B cell (primary cell): ENCODE results near the gene FBXW5. TPM values are rescaled to one million over a fixed set of nuclear protein-coding genes. Genes with fewer than 3 reads are reported as not detected.

ENCODE experiments used
- ATAC-seq: fragments of 200-7000 bp; cut with Tn5 transposase; one replicate; pipeline ENCODE4 v1.10.0; 2021; ENCODE audit warnings: low read depth, mild to moderate bottlenecking, moderate number of reproducible peaks, moderate library complexity
- CTCF ChIA-PET: fragments of 350-600 bp; sonication (Branson Sonifier 250); formaldehyde crosslinking; loops from one replicate; lab custom pipeline; 2021; ENCODE audit warnings: antibody characterized with exemption, inconsistent platforms; lab: Charles Lee
- POLR2A ChIA-PET: fragments of 350-600 bp; sonication (Branson Sonifier 250); formaldehyde crosslinking; loops from one replicate; lab custom pipeline; 2021; ENCODE audit warnings: antibody characterized with exemption; lab: Charles Lee
- DNase-seq: peaks from one replicate; pipeline ENCODE4 v3.0.0; 2013
- H2AFZ ChIP-seq: 2 replicates; pipeline ENCODE4 v1.6.1; 2012; ENCODE audit warnings: mild to moderate bottlenecking, low read depth, low read length; ENCODE audit not compliant: insufficient read depth, poor library complexity, severe bottlenecking
- H3K27ac ChIP-seq, 2 donors: 1 replicate in 1 of 2; 2 replicates in 1 of 2; pipeline ENCODE4 v1.5.1; 2012 to 2013; ENCODE audit warnings: low read length in 2 of 2, mild to moderate bottlenecking in 2 of 2, moderate library complexity in 1 of 2
- H3K27me3 ChIP-seq, 4 experiments: fragments of 200-600 bp in 1 of 4; sonication (generic) in 1 of 4; replicated peaks in 1 of 4; 1 replicate in 2 of 4; 2 replicates in 2 of 4; pipeline versions ENCODE4 v1.6.1 to v1.7.0; 2013 to 2016; ENCODE audit warnings: low read length in 3 of 4, mild to moderate bottlenecking in 2 of 4, mixed read lengths in 1 of 4, moderate library complexity in 1 of 4; ENCODE audit not compliant: insufficient read depth in 4 of 4, control insufficient read depth in 3 of 4; ENCODE audit errors: control extremely low read depth in 1 of 4
- H3K36me3 ChIP-seq, 2 experiments: replicated peaks in 1 of 2; 1 replicate in 1 of 2; 2 replicates in 1 of 2; pipeline versions ENCODE4 v1.6.1 to v1.7.1; 2013; ENCODE audit warnings: low read length in 1 of 2; ENCODE audit not compliant: insufficient read depth in 2 of 2, control insufficient read depth in 1 of 2; ENCODE audit errors: control extremely low read depth in 1 of 2, extremely low read depth in 1 of 2
- H3K4me1 ChIP-seq, 2 donors: fragments of 200-600 bp in 1 of 2; sonication (generic) in 1 of 2; 1 replicate in 1 of 2; 2 replicates in 1 of 2; pipeline versions ENCODE4 v1.5.1 to v1.6.1; 2013 to 2017; ENCODE audit warnings: low read length in 2 of 2; ENCODE audit not compliant: control insufficient read depth in 2 of 2, insufficient read depth in 2 of 2
- H3K4me2 ChIP-seq: replicated peaks from 2 replicates; pipeline ENCODE3; 2012; ENCODE audit warnings: mild to moderate bottlenecking, low read depth, low read length; ENCODE audit not compliant: poor library complexity, severe bottlenecking
- H3K4me3 ChIP-seq, 5 experiments: fragments of 200-600 bp in 1 of 5; sonication (generic) in 1 of 5; 1 replicate in 3 of 5; 2 replicates in 2 of 5; pipeline versions ENCODE4 v1.5.1 to v1.7.0; 2011 to 2016; ENCODE audit warnings: low read length in 4 of 5, mild to moderate bottlenecking in 4 of 5, low read depth in 2 of 5, control low read depth in 1 of 5, moderate library complexity in 1 of 5; ENCODE audit not compliant: insufficient read depth in 1 of 5; ENCODE audit errors: control extremely low read depth in 1 of 5, extremely low read depth in 1 of 5
- H3K79me2 ChIP-seq: fragments of 200-600 bp; sonication (generic); one replicate; pipeline ENCODE4 v1.6.0; 2016; ENCODE audit warnings: low read length; ENCODE audit not compliant: control insufficient read depth, insufficient read depth
- H3K9ac ChIP-seq: fragments of 200-600 bp; sonication (generic); 2 replicates; pipeline ENCODE4 v1.6.1; 2017; ENCODE audit warnings: mild to moderate bottlenecking, low read length, moderate library complexity
- H3K9me3 ChIP-seq, 3 donors: one replicate each; pipeline versions ENCODE4 v1.6.1 to v1.7.1; 2013; ENCODE audit warnings: low read length in 2 of 3; ENCODE audit not compliant: control insufficient read depth in 2 of 3, insufficient read depth in 1 of 3; ENCODE audit errors: control extremely low read depth in 1 of 3
- H4K20me1 ChIP-seq: 2 replicates; pipeline ENCODE4 v1.6.0; 2012; ENCODE audit warnings: mild to moderate bottlenecking, low read length; ENCODE audit not compliant: insufficient read depth, control insufficient read depth, poor library complexity, severe bottlenecking
- H3K27ac Mint-ChIP-seq: one replicate; pipeline ENCODE4 v1.8.0; 2021; ENCODE audit warnings: mixed read lengths
- H3K27me3 Mint-ChIP-seq: one replicate; pipeline ENCODE4 v1.8.0; 2021; ENCODE audit warnings: mixed read lengths
- H3K4me1 Mint-ChIP-seq: one replicate; pipeline ENCODE4 v1.8.0; 2021; ENCODE audit warnings: mixed read lengths
- H3K4me3 Mint-ChIP-seq: one replicate; pipeline ENCODE4 v1.8.0; 2021; ENCODE audit warnings: mixed read lengths
- H3K9me3 Mint-ChIP-seq: one replicate; pipeline ENCODE4 v1.8.0; 2022; ENCODE audit warnings: mixed read lengths; ENCODE audit not compliant: insufficient read depth
- CTCF ChIP-seq: fragments of 200-600 bp; IDR thresholded peaks from one replicate; pipeline ENCODE4 v1.8.0; 2022; ENCODE audit warnings: antibody characterized with exemption, mild to moderate bottlenecking
- EZH2 ChIP-seq: IDR thresholded peaks from 2 replicates; pipeline ENCODE4 v1.6.1; 2012; ENCODE audit warnings: borderline replicate concordance, low read depth, mild to moderate bottlenecking, moderate library complexity, low read length; ENCODE audit not compliant: insufficient read depth, poor library complexity, severe bottlenecking
- WGBS: methylation state at CpG from one replicate; pipeline ENCODE4 v1.1.5; 2013; ENCODE audit warnings: missing lambda C conversion rate; ENCODE audit not compliant: insufficient coverage; 5-methylcytosine and 5-hydroxymethylcytosine counted together
- intact Hi-C: fragments of 100-400 bp; cut with micrococcal nuclease; formaldehyde crosslinking; loops from one replicate; pipeline ENCODE4 v1.10.0; 2022
- polyA plus RNA-seq: library from polyadenylated mRNA; depleted of rRNA; stranded (reverse); fragments of >200 nt; gene quantifications from 2 replicates; pipeline ENCODE4 v1.2.3, GENCODE V29; 2012
- total RNA-seq, 2 donors: library from RNA; stranded (reverse); fragments of 120-200 nt in 1 of 2; gene quantifications; 1 replicate in 1 of 2; 2 replicates in 1 of 2; pipeline versions ENCODE4 v1.2.3 to v1.2.4, GENCODE V29; 2013 to 2022

FBXW5 gene
- total and polyA plus RNA-seq, 2 donors (not counting 1 experiment from before 2014, with no cell fraction given): 99.6 to 195 TPM

GRCh38 chr9:136978865-136979544 lies 34.5 kb upstream of the FBXW5 start:
- no peak for ATAC-seq
- H4K20me1 ChIP-seq: no peaks in the 10 kb centered on the region
- no peak for DNase-seq
- H2AFZ ChIP-seq: no peak overlapping the region
- peaks cover 0 to 66% (median 10%) of the 10 kb centered on the region in 4 experiments for H3K27me3 ChIP-seq
- H3K4me3 ChIP-seq: no peak overlapping the region
- no peaks in the 10 kb centered on the region for H3K36me3 ChIP-seq
- H3K79me2 ChIP-seq: no peaks in the 10 kb centered on the region
- no peak overlapping the region for H3K4me3 Mint-ChIP-seq
- peaks cover 7% of the 10 kb centered on the region for H3K4me1 Mint-ChIP-seq
- no peaks in the 10 kb centered on the region for H3K9me3 Mint-ChIP-seq
- H3K27ac ChIP-seq: no peak overlapping the region
- peaks cover 0 to 13% (median 0%) of the 10 kb centered on the region in 3 donors for H3K9me3 ChIP-seq
- peaks cover 17% of the 10 kb centered on the region for H3K27me3 Mint-ChIP-seq
- H3K4me1 ChIP-seq: peaks cover 3 to 5% of the 10 kb centered on the region in 2 donors
- CTCF ChIA-PET: no interaction called here
- intact Hi-C loops: no loop called here
- no peak overlapping the region for H3K9ac ChIP-seq
- POLR2A ChIA-PET: interaction anchor here (0.6 to 1.1 kb wide), 2 partner anchors 13 to 486 kb away, joined by 3 to 4 read pairs; partner anchors contain the start of gene PAXX
- TF ChIP-seq EZH2 (no peak), CTCF (no peak)
- no peak overlapping the region for H3K4me2 ChIP-seq
- WGBS: 61% methylated on average over 41 of the region's 41 CpGs
- H3K27ac Mint-ChIP-seq: no peak overlapping the region
